GM12873 (cell line): ENCODE results near the gene ATP5F1B.
A peak's percentile ranks its signal among the peaks of the same experiment; 100 is the strongest.

Source experiments
- CTCF ChIP-seq: IDR thresholded peaks from 2 replicates; pipeline ENCODE4 v1.5.1; 2012; ENCODE audit warnings: low read depth, mild to moderate bottlenecking, moderate library complexity, low read length, control low read depth; ENCODE audit not compliant: insufficient read depth; ENCODE audit errors: missing control alignments

Gene ATP5F1B

GRCh38 chr12:56590237-56590830 is 55.5 kb downstream of the ATP5F1B start:
- peak; percentile 85 for TF ChIP-seq CTCF

DNA sequence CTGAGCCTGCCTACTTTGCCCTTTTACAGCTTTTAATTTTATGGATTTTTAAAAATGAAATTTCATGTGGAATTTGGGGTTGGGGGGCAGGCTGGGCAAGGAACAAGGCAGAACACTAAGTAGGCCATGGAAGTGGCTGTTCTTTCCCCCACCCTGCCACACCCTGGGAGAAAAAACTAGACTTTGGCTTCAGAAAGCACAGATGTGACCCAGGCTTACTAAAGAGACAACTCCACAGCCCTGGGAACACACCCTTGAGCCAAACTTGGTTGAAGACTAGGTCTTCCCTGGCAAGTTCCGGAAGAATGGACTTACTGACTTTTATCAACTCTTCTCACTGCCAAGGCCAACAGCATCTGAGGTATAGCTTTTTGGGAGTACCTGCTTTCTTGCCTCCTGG is 56.0 kb downstream of the ATP5F1B start:
- TF ChIP-seq CTCF, result no peak
